Psoas muscle (tissue), 8 donors: Measurements from ENCODE around the gene HMGXB4. TPM values are rescaled to one million over a fixed set of nuclear protein-coding genes. Genes with fewer than 3 reads are reported as not detected.

ENCODE experiments used
- ATAC-seq, 4 donors: fragments of 200-7000 bp; cut with Tn5 transposase; one replicate each; pipeline ENCODE4 v1.9.1; 2020; ENCODE audit warnings: moderate library complexity in 3 of 4, mild to moderate bottlenecking in 2 of 4
- DNase-seq, 2 donors: peaks; one replicate each; pipeline ENCODE4 v3.0.0-alpha.2; 2020
- H3K27ac ChIP-seq: fragments of 200-600 bp; one replicate; pipeline ENCODE4 v1.8.0; 2022
- H3K27me3 ChIP-seq, 3 donors: fragments of 200-600 bp in 1 of 3; one replicate each; pipeline versions ENCODE4 v1.6.1 to v1.8.0; 2013 to 2022; ENCODE audit warnings: low read length in 2 of 3, mild to moderate bottlenecking in 2 of 3, moderate library complexity in 1 of 3; ENCODE audit not compliant: insufficient read depth in 3 of 3
- H3K36me3 ChIP-seq, 2 donors: fragments of 200-600 bp in 1 of 2; one replicate each; pipeline versions ENCODE4 v1.6.1 to v1.8.0; 2013 to 2022; ENCODE audit warnings: low read depth in 1 of 2, mild to moderate bottlenecking in 1 of 2, moderate library complexity in 1 of 2; ENCODE audit not compliant: insufficient read depth in 1 of 2
- H3K4me1 ChIP-seq: fragments of 200-600 bp; one replicate; pipeline ENCODE4 v1.8.0; 2022
- H3K4me3 ChIP-seq: fragments of 200-600 bp; one replicate; pipeline ENCODE4 v1.8.0; 2022; ENCODE audit warnings: mild to moderate bottlenecking
- H3K9me3 ChIP-seq: fragments of 200-600 bp; one replicate; pipeline ENCODE4 v1.8.0; 2022
- CTCF ChIP-seq: fragments of 200-600 bp; IDR thresholded peaks from one replicate; pipeline ENCODE4 v1.8.0; 2022; ENCODE audit warnings: antibody characterized with exemption
- WGBS, 3 donors: extraction: QIAGEN DNeasy Blood & Tissue Kit; methylation state at CpG; one replicate each; pipeline versions ENCODE4 v1.1.6 to v1.1.7; 2013; 5-methylcytosine and 5-hydroxymethylcytosine counted together
- intact Hi-C, 2 donors: fragments of 100-400 bp; cut with DNase I; formaldehyde crosslinking; loops; one replicate each; pipeline versions ENCODE4 v1.11.0 to v1.14.2; 2022
- polyA plus RNA-seq, 3 donors: library from polyadenylated mRNA; stranded (reverse); fragments of 200-250 nt; gene quantifications; one replicate each; pipeline ENCODE4 v1.2.3, GENCODE V29; 2013
- total RNA-seq, 4 donors: library from RNA; stranded (reverse); fragmentation: NEBNext Ultra II Directional in 2 of 4; extraction: Animal tissue kit (Norgen Biotek cat#: 25700) in 2 of 4; gene quantifications; one replicate each; pipeline versions ENCODE4 v1.2.1 to v1.2.4, GENCODE V29; 2021 to 2023
- donor health status: healthy with polysubstance abuse.
- donor health status: DM: no; HTN: no; CAD: no; lungs with moderate emphysema.
- donor health status: Bipolar disorder and iron deficiency.
- donor health status: healthy.
- donor health status: DM: yes; HTN: yes; CAD: no.
- donor health status: DM: no; HTN: no; CAD: no.
- donor health status: DM: no; HTN: no; CAD: no.
- donor health status: DM: yes; HTN: yes; CAD: no.

The HMGXB4 gene
- total and polyA plus RNA-seq, 7 donors, result 6.0 to 12.4 (median 9.7) TPM

- Histone ChIP-seq H3K36me3 (peaks cover 9 to 98% of the 10 kb centered on the region in 2 donors), H3K27ac (no peak overlapping the region), H3K27me3 (no peaks in the 10 kb centered on the region), H3K4me1 (no peaks in the 10 kb centered on the region), H3K4me3 (no peak overlapping the region), H3K9me3 (no peaks in the 10 kb centered on the region)
- ATAC-seq, result peak in 1 of 4 donors; percentile 25
- intact Hi-C loops, result no loop called here
- 72 to 85% (median 74%) methylated on average over 12 of the region's 12 CpGs for WGBS, 3 donors
- TF ChIP-seq CTCF, result no peak
- DNase-seq, result no peak
Measured at GRCh38 chr22:35335936-35336781, 78.9 kb downstream of the HMGXB4 start.

- Histone ChIP-seq H3K4me1 (no peaks in the 10 kb centered on the region), H3K36me3 (peaks cover 4 to 95% of the 10 kb centered on the region in 2 donors), H3K27ac (no peak overlapping the region), H3K9me3 (no peaks in the 10 kb centered on the region), H3K27me3 (no peaks in the 10 kb centered on the region), H3K4me3 (no peak overlapping the region)
- DNase-seq (no peak), ATAC-seq (peak in 3 of 4 donors; percentile 18 to 47 (median 40))
- intact Hi-C loops, result no loop called here
- 84 to 85% (median 84%) methylated on average over 4 of the region's 4 CpGs for WGBS, 3 donors
- no peak for TF ChIP-seq CTCF
Measured at GRCh38 chr22:35337932-35338331, 80.6 kb downstream of the HMGXB4 start.

GRCh38 chr22:35341090-35341874 is 84.0 kb downstream of the HMGXB4 start:
- H3K4me3 ChIP-seq, result no peak overlapping the region
- TF ChIP-seq CTCF, result no peak
- ATAC-seq (no peak), DNase-seq (no peak)
- WGBS, 3 donors, result 89 to 90% (median 90%) methylated on average over 19 of the region's 19 CpGs
- no peaks in the 10 kb centered on the region for H3K9me3 ChIP-seq
- H3K27ac ChIP-seq, result no peak overlapping the region
- intact Hi-C loops, result no loop called here
- H3K27me3 ChIP-seq, result no peaks in the 10 kb centered on the region
- H3K36me3 ChIP-seq, result peaks cover 13 to 85% of the 10 kb centered on the region in 2 donors
- H3K4me1 ChIP-seq, result no peaks in the 10 kb centered on the region

- Histone ChIP-seq H3K4me1 (no peaks in the 10 kb centered on the region), H3K36me3 (peaks cover 11 to 85% of the 10 kb centered on the region in 2 donors), H3K27ac (no peak overlapping the region), H3K9me3 (no peaks in the 10 kb centered on the region), H3K27me3 (no peaks in the 10 kb centered on the region), H3K4me3 (no peak overlapping the region)
- intact Hi-C loops, result no loop called here
- WGBS, 3 donors, result 94 to 98% (median 96%) methylated on average over 4 of the region's 4 CpGs
- ATAC-seq (no peak), DNase-seq (no peak)
- TF ChIP-seq CTCF, result no peak
Measured at GRCh38 chr22:35342390-35342789, 85.1 kb downstream of the HMGXB4 start.
